GM20431 (cell line): ENCODE results near the gene MLST8.

Experiments
- in situ Hi-C: fragments of 300-500 bp; cut with MseI, MboI; formaldehyde crosslinking; loops from one replicate; pipeline ENCODE4 v1.15.0; 2020; ENCODE audit warnings: low sequenced_read_pairs; ENCODE audit not compliant: unreplicated experiment

The MLST8 gene

GRCh38 chr16:2172688-2173335 lies 32.4 kb upstream of the MLST8 start:
- in situ Hi-C loops = no loop called here

GRCh38 chr16:2173366-2173765 lies 31.9 kb upstream of the MLST8 start:
- in situ Hi-C loops = no loop called here

- in situ Hi-C loops = no loop called here
Measured at GRCh38 chr16:2173916-2174315, 31.3 kb upstream of the MLST8 start.

GRCh38 chr16:2174396-2175131 lies 30.7 kb upstream of the MLST8 start:
- in situ Hi-C loops = no loop called here

GRCh38 chr16:2175454-2175853 lies 29.8 kb upstream of the MLST8 start:
- in situ Hi-C loops = no loop called here

GRCh38 chr16:2176047-2176446 lies 29.2 kb upstream of the MLST8 start:
- in situ Hi-C loops = no loop called here

- in situ Hi-C loops = no loop called here
Measured at GRCh38 chr16:2177101-2177500, 28.2 kb upstream of the MLST8 start.

GRCh38 chr16:2177561-2177960 lies 27.7 kb upstream of the MLST8 start:
- in situ Hi-C loops = no loop called here

GRCh38 chr16:2178321-2179106 lies 26.7 kb upstream of the MLST8 start:
- in situ Hi-C loops = no loop called here

GRCh38 chr16:2179107-2179501 lies 26.1 kb upstream of the MLST8 start:
- in situ Hi-C loops = no loop called here

- in situ Hi-C loops = no loop called here
Measured at GRCh38 chr16:2179576-2179975, 25.7 kb upstream of the MLST8 start.

- in situ Hi-C loops = no loop called here
Measured at GRCh38 chr16:2180461-2180860, 24.8 kb upstream of the MLST8 start.

- in situ Hi-C loops = no loop called here
Measured at GRCh38 chr16:2180962-2181923, 24.0 kb upstream of the MLST8 start.

- in situ Hi-C loops = no loop called here
Measured at GRCh38 chr16:2181952-2182351, 23.3 kb upstream of the MLST8 start.

GRCh38 chr16:2183671-2184070 lies 21.6 kb upstream of the MLST8 start:
- in situ Hi-C loops = no loop called here

GRCh38 chr16:2184346-2184745 lies 20.9 kb upstream of the MLST8 start:
- in situ Hi-C loops = no loop called here

GRCh38 chr16:2184962-2185361 lies 20.3 kb upstream of the MLST8 start:
- in situ Hi-C loops = no loop called here

- in situ Hi-C loops = no loop called here
Measured at GRCh38 chr16:2186064-2186463, 19.2 kb upstream of the MLST8 start.

GRCh38 chr16:2186505-2186904 lies 18.7 kb upstream of the MLST8 start:
- in situ Hi-C loops = no loop called here

GRCh38 chr16:2187212-2187611 lies 18.0 kb upstream of the MLST8 start:
- in situ Hi-C loops = no loop called here
